HUES64 (cell line): ENCODE results near the gene CAPS2.

Experiments used
- H3K27ac ChIP-seq: 2 replicates; pipeline ENCODE4 v1.7.0; 2013; ENCODE audit warnings: low read depth, low read length, inconsistent platforms
- H3K27me3 ChIP-seq: 2 replicates; pipeline ENCODE4 v1.6.1; 2013; ENCODE audit warnings: mild to moderate bottlenecking, low read length; ENCODE audit not compliant: insufficient read depth
- H3K36me3 ChIP-seq: 2 replicates; pipeline ENCODE4 v1.6.1; 2013; ENCODE audit warnings: mild to moderate bottlenecking, low read length; ENCODE audit not compliant: insufficient read depth
- H3K4me1 ChIP-seq: 2 replicates; pipeline ENCODE4 v1.6.1; 2013; ENCODE audit warnings: mild to moderate bottlenecking, low read length, moderate library complexity; ENCODE audit not compliant: insufficient read depth
- H3K4me3 ChIP-seq: 2 replicates; pipeline ENCODE4 v1.5.1; 2013; ENCODE audit warnings: mild to moderate bottlenecking, low read length, moderate library complexity
- H3K9ac ChIP-seq: 2 replicates; pipeline ENCODE4 v1.6.1; 2013; ENCODE audit warnings: mild to moderate bottlenecking, low read depth, low read length
- H3K9me3 ChIP-seq: 2 replicates; pipeline ENCODE4 v1.6.1; 2013; ENCODE audit warnings: low read depth, low read length; ENCODE audit not compliant: insufficient read depth
- WGBS: fragments of 150-250, 120-280 bp; methylation state at CpG from one replicate; pipeline ENCODE4 v1.1.7; 2013; ENCODE audit warnings: missing lambda C conversion rate; 5-methylcytosine and 5-hydroxymethylcytosine counted together

CAPS2 gene

GRCh38 chr12:75345531-75345930 is 15.4 kb upstream of the CAPS2 start:
- Histone ChIP-seq H3K36me3 (no peaks in the 10 kb centered on the region), H3K27ac (no peak overlapping the region), H3K4me1 (no peaks in the 10 kb centered on the region; the same call in 1 of the 2 replicates), H3K27me3 (no peaks in the 10 kb centered on the region), H3K9me3 (no peaks in the 10 kb centered on the region), H3K9ac (no peak overlapping the region), H3K4me3 (no peak overlapping the region)
- 100% methylated on average over 1 of the region's 2 CpGs for WGBS

GRCh38 chr12:75341873-75342272 is 11.7 kb upstream of the CAPS2 start:
- Histone ChIP-seq H3K9me3 (no peaks in the 10 kb centered on the region), H3K27ac (no peak overlapping the region), H3K36me3 (no peaks in the 10 kb centered on the region), H3K4me1 (no peaks in the 10 kb centered on the region; the same call in 1 of the 2 replicates), H3K9ac (no peak overlapping the region), H3K4me3 (no peak overlapping the region), H3K27me3 (no peaks in the 10 kb centered on the region)
- WGBS = 97% methylated on average over 5 of the region's 5 CpGs

- H3K9ac ChIP-seq = no peak overlapping the region
- peaks cover 4% of the 10 kb centered on the region; the same call in 1 of the 2 replicates for H3K4me1 ChIP-seq
- H3K4me3 ChIP-seq = no peak overlapping the region
- 100% methylated on average over 1 of the region's 1 CpG for WGBS
- H3K9me3 ChIP-seq = no peaks in the 10 kb centered on the region
- no peaks in the 10 kb centered on the region for H3K36me3 ChIP-seq
- no peak overlapping the region for H3K27ac ChIP-seq
- 0 out of 2 replicates have a peak, but pooled peaks cover 4% of the 10 kb centered on the region for H3K27me3 ChIP-seq
Observed at GRCh38 chr12:75337905-75338304, 7.8 kb upstream of the CAPS2 start.

- Histone ChIP-seq H3K4me3 (peak within 1 kb of the TSS; percentile 60), H3K9ac (peak within 1 kb of the TSS; percentile 30)
- 6% methylated on average over 16 of the region's 23 CpGs for WGBS
Observed at GRCh38 chr12:75334384-75335030, 4.4 kb upstream of the CAPS2 start, which contains the start of gene GLIPR1L1. Gene GLIPR1L1, plus strand, starts transcription at chr12:75334670. Its CDS starts 59 bp downstream, at chr12:75334729.

GRCh38 chr12:75327642-75328041 is 2.5 kb downstream of the CAPS2 start:
- H3K4me3 ChIP-seq = no peak overlapping the region
- H3K9me3 ChIP-seq = no peaks in the 10 kb centered on the region
- no peak overlapping the region for H3K9ac ChIP-seq
- no CpG with 5 or more reads among the region's 1 CpG for WGBS
- H3K27ac ChIP-seq = no peak overlapping the region
- H3K27me3 ChIP-seq = no peaks in the 10 kb centered on the region
- H3K4me1 ChIP-seq = peaks cover 9% of the 10 kb centered on the region
- H3K36me3 ChIP-seq = no peaks in the 10 kb centered on the region

More at GRCh38 chr12:75334384-75335030, 4.4 kb upstream of the CAPS2 start, which contains the start of gene GLIPR1L1:
- Histone ChIP-seq H3K4me1 (peaks cover 7% of the 10 kb centered on the region), H3K36me3 (no peaks in the 10 kb centered on the region), H3K27me3 (0 out of 2 replicates have a peak, but pooled peaks cover 4% of the 10 kb centered on the region), H3K9me3 (no peaks in the 10 kb centered on the region), H3K27ac (no peak within 1 kb of the TSS)

- Histone ChIP-seq H3K36me3 (no peaks in the 10 kb centered on the region), H3K27ac (no peak overlapping the region), H3K9ac (no peak overlapping the region), H3K4me3 (no peak overlapping the region), H3K27me3 (no peaks in the 10 kb centered on the region), H3K4me1 (no peaks in the 10 kb centered on the region), H3K9me3 (no peaks in the 10 kb centered on the region)
- WGBS = 62% methylated on average over 3 of the region's 3 CpGs
Observed at GRCh38 chr12:75323663-75324062, 6.5 kb downstream of the CAPS2 start.

- WGBS = no CpG with 5 or more reads among the region's 1 CpG
- Histone ChIP-seq H3K36me3 (no peaks in the 10 kb centered on the region), H3K9ac (no peak overlapping the region), H3K9me3 (no peaks in the 10 kb centered on the region), H3K27ac (no peak overlapping the region), H3K4me1 (no peaks in the 10 kb centered on the region), H3K27me3 (no peaks in the 10 kb centered on the region), H3K4me3 (no peak overlapping the region)
Observed at GRCh38 chr12:75322464-75322863, 7.7 kb downstream of the CAPS2 start.

- Histone ChIP-seq H3K9ac (no peak overlapping the region), H3K27ac (no peak overlapping the region), H3K9me3 (no peaks in the 10 kb centered on the region), H3K4me3 (no peak overlapping the region), H3K4me1 (no peaks in the 10 kb centered on the region), H3K27me3 (no peaks in the 10 kb centered on the region), H3K36me3 (no peaks in the 10 kb centered on the region)
- WGBS = 91% methylated on average over 2 of the region's 3 CpGs
Observed at GRCh38 chr12:75317784-75318183, 12.3 kb downstream of the CAPS2 start.

GRCh38 chr12:75315518-75315917 is 14.6 kb downstream of the CAPS2 start:
- no peak overlapping the region for H3K9ac ChIP-seq
- H3K9me3 ChIP-seq = no peaks in the 10 kb centered on the region
- H3K4me1 ChIP-seq = no peaks in the 10 kb centered on the region
- no peaks in the 10 kb centered on the region for H3K27me3 ChIP-seq
- no peak overlapping the region for H3K27ac ChIP-seq
- no peaks in the 10 kb centered on the region for H3K36me3 ChIP-seq
- no peak overlapping the region for H3K4me3 ChIP-seq

GRCh38 chr12:75311369-75311768 is 18.8 kb downstream of the CAPS2 start:
- H3K27me3 ChIP-seq = no peaks in the 10 kb centered on the region
- 73% methylated on average over 1 of the region's 3 CpGs for WGBS
- H3K4me3 ChIP-seq = no peak overlapping the region
- no peaks in the 10 kb centered on the region for H3K4me1 ChIP-seq
- no peaks in the 10 kb centered on the region for H3K9me3 ChIP-seq
- no peak overlapping the region for H3K9ac ChIP-seq
- no peak overlapping the region for H3K27ac ChIP-seq
- H3K36me3 ChIP-seq = no peaks in the 10 kb centered on the region

- Histone ChIP-seq H3K36me3 (no peaks in the 10 kb centered on the region), H3K4me3 (no peak overlapping the region), H3K9ac (no peak overlapping the region), H3K4me1 (no peaks in the 10 kb centered on the region), H3K27ac (no peak overlapping the region), H3K27me3 (no peaks in the 10 kb centered on the region), H3K9me3 (no peaks in the 10 kb centered on the region)
- WGBS = 94% methylated on average over 2 of the region's 2 CpGs
Observed at GRCh38 chr12:75308279-75308678, 21.8 kb downstream of the CAPS2 start.
